SU-DHL-6 (cell line): ENCODE data around the gene CST6.
"Not testable (repeated sequence)": the region's sequence is repeated elsewhere in the genome, so short reads cannot be mapped to it uniquely, and the experiment has no call there.

ENCODE experiments used
- H2AFZ ChIP-seq: fragments of 200-600 bp; sonication (generic); 2 replicates; pipeline ENCODE4 v1.6.1; 2014; ENCODE audit warnings: low read depth, mild to moderate bottlenecking, moderate library complexity, mixed read lengths, antibody characterized with exemption, low read length; ENCODE audit not compliant: severe bottlenecking
- H3F3A ChIP-seq: fragments of 200-600 bp; shearing (Covaris generic); 2 replicates; pipeline ENCODE4 v1.6.0; 2016; ENCODE audit warnings: antibody characterized with exemption, mild to moderate bottlenecking; ENCODE audit not compliant: insufficient read depth
- H3K27ac ChIP-seq: fragments of 200-600 bp; sonication (generic); 2 replicates; pipeline ENCODE4 v1.5.1; 2016; ENCODE audit warnings: low read depth, mild to moderate bottlenecking, low read length, moderate library complexity, mixed read lengths
- H3K27me3 ChIP-seq: fragments of 200-600 bp; sonication (generic), shearing (Covaris generic); 2 replicates; pipeline ENCODE4 v1.6.0; 2014; ENCODE audit warnings: mild to moderate bottlenecking, low read length
- H3K36me3 ChIP-seq: fragments of 200-600 bp; sonication (generic); 2 replicates; pipeline ENCODE4 v1.6.1; 2014; ENCODE audit warnings: mild to moderate bottlenecking, low read length, mixed read lengths
- H3K4me2 ChIP-seq: fragments of 300-600, 200-600 bp; shearing (Covaris generic), sonication (generic); 2 replicates; pipeline ENCODE4 v1.6.0; 2014; ENCODE audit warnings: low read length, low read depth, mild to moderate bottlenecking; ENCODE audit not compliant: poor library complexity, severe bottlenecking
- H3K4me3 ChIP-seq: fragments of 200-600 bp; sonication (generic); 2 replicates; pipeline ENCODE4 v1.5.1; 2014; ENCODE audit warnings: antibody characterized with exemption, low read length, mild to moderate bottlenecking, mixed read lengths; ENCODE audit not compliant: insufficient read depth, poor library complexity, severe bottlenecking
- H3K79me2 ChIP-seq: fragments of 200-600 bp; sonication (generic); 2 replicates; pipeline ENCODE4 v1.6.1; 2014; ENCODE audit warnings: mild to moderate bottlenecking, low read length, moderate library complexity; ENCODE audit not compliant: insufficient read depth
- H3K9ac ChIP-seq: fragments of 200-600 bp; sonication (generic); 2 replicates; pipeline ENCODE4 v1.7.0; 2014; ENCODE audit warnings: mild to moderate bottlenecking, low read length
- H3K9me2 ChIP-seq: fragments of 200-600 bp; sonication (generic); replicated peaks from 2 replicates; pipeline ENCODE4 v1.6.1; 2014; ENCODE audit warnings: low read length; ENCODE audit not compliant: insufficient read depth
- H3K9me3 ChIP-seq: fragments of 200-600 bp; sonication (generic); 2 replicates; pipeline ENCODE4 v1.6.1; 2014; ENCODE audit warnings: low read length, mixed read lengths; ENCODE audit not compliant: insufficient read depth
- H4K20me1 ChIP-seq: fragments of 200-600 bp; sonication (generic); 2 replicates; pipeline ENCODE4 v1.6.1; 2014; ENCODE audit warnings: low read depth, mild to moderate bottlenecking, antibody characterized with exemption, low read length, moderate library complexity, mixed read lengths
- EZH2phosphoT487 ChIP-seq: fragments of 200-600 bp; sonication (generic), shearing (Covaris generic); conservative IDR thresholded peaks from 2 replicates; pipeline ENCODE4 v1.6.1; 2018; ENCODE audit warnings: mild to moderate bottlenecking, antibody characterized with exemption, low read length, moderate library complexity, mixed read lengths
- TF ChIP-seq, protein P1 (sequence below): fragments of 200-600 bp; sonication (generic); IDR thresholded peaks from one replicate; pipeline ENCODE4 v1.5.1; 2017; ENCODE audit warnings: antibody characterized with exemption, mild to moderate bottlenecking, low read length, moderate library complexity; ENCODE audit not compliant: insufficient read depth, poor library complexity, severe bottlenecking

CST6 gene

DNA sequence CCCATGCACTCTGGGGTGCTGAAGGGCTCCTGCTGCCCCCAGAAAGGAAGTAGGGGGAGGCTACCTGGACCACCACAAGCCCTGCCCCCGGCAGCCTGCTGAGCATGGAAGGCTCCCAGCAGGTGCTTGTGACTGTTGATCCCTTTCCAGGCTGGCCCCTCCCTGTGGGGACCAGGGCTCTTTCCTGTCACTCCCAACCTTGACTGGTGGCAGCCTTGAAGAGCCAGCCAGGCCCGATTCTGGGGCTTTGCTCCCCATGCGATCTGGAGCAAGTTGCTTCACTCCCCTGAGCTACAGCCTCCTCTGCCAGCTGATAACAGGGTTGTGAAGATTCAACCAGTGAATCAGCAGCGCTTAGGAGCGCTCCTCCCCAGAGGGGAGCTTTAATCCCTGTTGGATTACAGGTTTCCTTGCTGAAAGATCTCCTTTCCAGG lies 4.6 kb upstream of the CST6 start:
- Histone ChIP-seq H3K4me2 (no peak overlapping the region), H3K9me3 (no peaks in the 10 kb centered on the region), H3K79me2 (peaks cover 10% of the 10 kb centered on the region), H3K4me3 (no peak overlapping the region), H3K9ac (no peak overlapping the region), H3K36me3 (no peaks in the 10 kb centered on the region), H4K20me1 (no peaks in the 10 kb centered on the region), H3F3A (peaks cover 4% of the 10 kb centered on the region; the same call in 1 of the 2 replicates), H2AFZ (no peak overlapping the region), H3K27me3 (no peaks in the 10 kb centered on the region), H3K27ac (no peak overlapping the region), H3K9me2 (no peaks in the 10 kb centered on the region)
- TF ChIP-seq EZH2phosphoT487, result no peak
- TF ChIP-seq, protein P1, sequence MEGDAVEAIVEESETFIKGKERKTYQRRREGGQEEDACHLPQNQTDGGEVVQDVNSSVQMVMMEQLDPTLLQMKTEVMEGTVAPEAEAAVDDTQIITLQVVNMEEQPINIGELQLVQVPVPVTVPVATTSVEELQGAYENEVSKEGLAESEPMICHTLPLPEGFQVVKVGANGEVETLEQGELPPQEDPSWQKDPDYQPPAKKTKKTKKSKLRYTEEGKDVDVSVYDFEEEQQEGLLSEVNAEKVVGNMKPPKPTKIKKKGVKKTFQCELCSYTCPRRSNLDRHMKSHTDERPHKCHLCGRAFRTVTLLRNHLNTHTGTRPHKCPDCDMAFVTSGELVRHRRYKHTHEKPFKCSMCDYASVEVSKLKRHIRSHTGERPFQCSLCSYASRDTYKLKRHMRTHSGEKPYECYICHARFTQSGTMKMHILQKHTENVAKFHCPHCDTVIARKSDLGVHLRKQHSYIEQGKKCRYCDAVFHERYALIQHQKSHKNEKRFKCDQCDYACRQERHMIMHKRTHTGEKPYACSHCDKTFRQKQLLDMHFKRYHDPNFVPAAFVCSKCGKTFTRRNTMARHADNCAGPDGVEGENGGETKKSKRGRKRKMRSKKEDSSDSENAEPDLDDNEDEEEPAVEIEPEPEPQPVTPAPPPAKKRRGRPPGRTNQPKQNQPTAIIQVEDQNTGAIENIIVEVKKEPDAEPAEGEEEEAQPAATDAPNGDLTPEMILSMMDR, result no peak

DNA sequence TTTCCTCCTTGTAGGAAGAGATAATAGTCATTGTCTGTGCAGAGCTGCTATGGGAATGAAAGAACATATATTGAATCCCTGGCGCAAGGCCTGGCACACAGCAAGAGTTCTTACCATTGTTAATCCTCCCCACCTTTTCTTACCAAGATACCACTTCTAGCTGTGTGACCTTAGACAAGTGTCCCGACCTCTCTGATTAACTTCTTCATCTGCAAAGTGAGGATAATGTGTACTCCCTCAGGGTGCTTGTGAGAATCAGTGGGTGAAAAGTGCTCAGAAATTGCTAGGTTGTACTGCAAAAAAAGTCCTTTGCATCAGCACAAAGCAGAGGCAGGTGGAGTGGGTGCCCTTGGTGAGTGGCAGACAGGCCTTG lies 3.7 kb upstream of the CST6 start:
- Histone ChIP-seq H3K4me3 (no peak overlapping the region), H3K9me2 (no peaks in the 10 kb centered on the region), H3K27me3 (no peaks in the 10 kb centered on the region), H4K20me1 (no peaks in the 10 kb centered on the region), H3K9ac (no peak overlapping the region), H3K27ac (no peak overlapping the region), H3F3A (peaks cover 4% of the 10 kb centered on the region; the same call in 1 of the 2 replicates), H3K9me3 (no peaks in the 10 kb centered on the region), H3K79me2 (peaks cover 5% of the 10 kb centered on the region), H2AFZ (no peak overlapping the region), H3K36me3 (no peaks in the 10 kb centered on the region), H3K4me2 (no peak overlapping the region)
- TF ChIP-seq, protein P1, result no peak
- TF ChIP-seq EZH2phosphoT487, result no peak

DNA sequence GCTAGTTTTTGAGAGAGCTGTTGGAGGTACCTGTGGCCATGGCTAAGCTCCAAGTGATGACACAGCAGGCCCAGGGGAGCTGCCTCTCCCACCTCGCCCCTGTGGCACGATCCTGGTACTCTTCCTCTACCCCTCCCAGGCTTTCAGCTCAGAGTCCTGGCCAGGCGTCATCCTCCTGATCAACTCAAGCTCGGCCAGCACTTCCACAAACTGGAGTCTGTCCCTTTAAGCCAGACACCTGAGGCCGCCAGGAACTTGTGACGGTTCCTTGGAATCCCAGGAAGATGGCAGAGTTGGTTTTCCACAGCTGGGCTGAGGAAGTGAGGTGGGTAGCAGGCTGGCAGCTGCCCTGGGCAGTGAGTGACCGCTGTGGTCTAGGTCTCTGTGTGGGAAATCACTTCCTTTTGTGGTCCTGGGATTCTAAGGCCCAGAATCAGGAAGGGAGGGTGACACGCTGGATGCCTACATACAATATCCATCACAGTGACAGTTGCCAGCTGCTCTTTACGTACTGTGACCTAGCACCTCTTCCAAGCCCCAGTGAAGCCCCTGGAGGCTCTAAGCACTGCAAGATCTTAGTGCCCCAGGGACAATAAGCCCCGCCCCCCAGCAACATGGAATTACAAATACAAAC lies 3.2 kb upstream of the CST6 start:
- no peak overlapping the region for H3K4me3 ChIP-seq
- H4K20me1 ChIP-seq, result no peaks in the 10 kb centered on the region
- H3K27ac ChIP-seq, result no peak overlapping the region
- H3K36me3 ChIP-seq, result no peaks in the 10 kb centered on the region
- no peaks in the 10 kb centered on the region for H3K27me3 ChIP-seq
- H3K79me2 ChIP-seq, result peaks cover under 1% of the 10 kb centered on the region; the same call in 1 of the 2 replicates
- H2AFZ ChIP-seq, result no peak overlapping the region
- peaks cover 4% of the 10 kb centered on the region; the same call in 1 of the 2 replicates for H3F3A ChIP-seq
- H3K9ac ChIP-seq, result no peak overlapping the region
- H3K9me3 ChIP-seq, result no peaks in the 10 kb centered on the region
- no peak overlapping the region for H3K4me2 ChIP-seq
- H3K9me2 ChIP-seq, result no peaks in the 10 kb centered on the region
- TF ChIP-seq, protein P1, result no peak
- TF ChIP-seq EZH2phosphoT487, result no peak

DNA sequence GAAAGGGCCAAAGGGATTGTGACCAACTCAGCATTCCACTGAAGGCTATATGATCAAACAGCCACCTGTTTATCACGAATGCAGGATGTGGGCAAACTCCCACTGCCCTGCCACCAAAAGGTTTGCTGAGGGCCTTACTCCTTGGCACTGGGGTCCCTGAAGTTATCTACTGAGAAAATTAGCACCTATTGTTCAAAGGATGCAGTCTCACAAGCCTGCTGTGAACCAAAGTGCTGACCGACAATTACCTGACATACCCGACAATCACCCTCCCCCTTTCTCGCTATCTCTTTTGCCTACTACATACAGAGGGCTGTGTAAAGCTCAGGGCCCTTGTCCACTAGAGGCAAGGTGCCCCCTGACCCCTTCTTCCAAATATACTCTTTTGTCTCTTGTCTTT lies 1.8 kb upstream of the CST6 start:
- not testable (repeated sequence) for H2AFZ ChIP-seq, H3K27me3 ChIP-seq, H4K20me1 ChIP-seq, H3K36me3 ChIP-seq, H3K4me3 ChIP-seq, H3K9me3 ChIP-seq, H3K79me2 ChIP-seq, H3K4me2 ChIP-seq, H3F3A ChIP-seq, H3K9me2 ChIP-seq, H3K9ac ChIP-seq, H3K27ac ChIP-seq
